PC-3 (cell line): Measurements from ENCODE around the gene DUSP12.

Source experiments
- EZH2 ChIP-seq: fragments of 300-600 bp; sonication (generic); IDR thresholded peaks from one replicate; pipeline ENCODE4 v1.6.1; 2017; ENCODE audit warnings: antibody characterized with exemption, mild to moderate bottlenecking, low read length; ENCODE audit not compliant: unreplicated experiment
- TF ChIP-seq, protein P1 (sequence below): fragments of 300-600 bp; sonication (generic); conservative IDR thresholded peaks from 2 replicates; pipeline ENCODE4 v1.5.1; 2017; ENCODE audit warnings: antibody characterized with exemption, low read depth, mild to moderate bottlenecking, low read length

GRCh38 chr1:161727256-161727924 lies 22.2 kb upstream of the DUSP12 start:
- TF ChIP-seq, protein P1, sequence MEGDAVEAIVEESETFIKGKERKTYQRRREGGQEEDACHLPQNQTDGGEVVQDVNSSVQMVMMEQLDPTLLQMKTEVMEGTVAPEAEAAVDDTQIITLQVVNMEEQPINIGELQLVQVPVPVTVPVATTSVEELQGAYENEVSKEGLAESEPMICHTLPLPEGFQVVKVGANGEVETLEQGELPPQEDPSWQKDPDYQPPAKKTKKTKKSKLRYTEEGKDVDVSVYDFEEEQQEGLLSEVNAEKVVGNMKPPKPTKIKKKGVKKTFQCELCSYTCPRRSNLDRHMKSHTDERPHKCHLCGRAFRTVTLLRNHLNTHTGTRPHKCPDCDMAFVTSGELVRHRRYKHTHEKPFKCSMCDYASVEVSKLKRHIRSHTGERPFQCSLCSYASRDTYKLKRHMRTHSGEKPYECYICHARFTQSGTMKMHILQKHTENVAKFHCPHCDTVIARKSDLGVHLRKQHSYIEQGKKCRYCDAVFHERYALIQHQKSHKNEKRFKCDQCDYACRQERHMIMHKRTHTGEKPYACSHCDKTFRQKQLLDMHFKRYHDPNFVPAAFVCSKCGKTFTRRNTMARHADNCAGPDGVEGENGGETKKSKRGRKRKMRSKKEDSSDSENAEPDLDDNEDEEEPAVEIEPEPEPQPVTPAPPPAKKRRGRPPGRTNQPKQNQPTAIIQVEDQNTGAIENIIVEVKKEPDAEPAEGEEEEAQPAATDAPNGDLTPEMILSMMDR = no peak
- no peak for TF ChIP-seq EZH2
